ENCODE data around the gene GPC3.
"Not testable (repeated sequence)": the region's sequence is repeated elsewhere in the genome, so short reads cannot be mapped to it uniquely, and the experiment has no call there.

GPC3 gene

DNA sequence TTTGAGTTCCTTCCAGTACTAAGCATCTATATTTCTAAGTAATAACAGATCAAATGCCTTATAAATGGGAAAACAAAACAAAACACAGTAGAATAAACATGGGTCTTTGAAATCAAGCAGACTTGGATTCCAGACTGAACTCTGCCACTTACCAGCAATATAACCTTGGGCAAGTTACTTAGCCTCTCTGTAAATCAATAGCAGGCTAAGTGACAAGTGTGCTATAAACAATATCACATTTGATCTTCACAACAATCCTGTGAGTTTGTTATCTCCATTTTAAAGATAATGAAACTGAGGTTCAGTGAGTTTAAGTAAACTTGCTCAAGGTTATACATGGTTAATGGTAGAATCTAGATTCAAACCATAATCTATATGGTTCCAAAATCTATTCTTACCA is 165.8 kb downstream of the GPC3 start:
- in situ Hi-C loops (cut with MboI; ENCODE audit: low pct_unique_long_range_greater_than_20kb, low sequenced_read_pairs) = no loop called here
- DNase-seq = no peak

- in situ Hi-C loops (cut with MboI; ENCODE audit: low pct_unique_long_range_greater_than_20kb, low sequenced_read_pairs) = no loop called here
- DNase-seq = no peak
Measured at GRCh38 chrX:133818019-133818418, 167.4 kb downstream of the GPC3 start.

- no peak for DNase-seq
- in situ Hi-C loops (cut with MboI; ENCODE audit: low pct_unique_long_range_greater_than_20kb, low sequenced_read_pairs) = no loop called here
Measured at GRCh38 chrX:133815496-133815895, 169.9 kb downstream of the GPC3 start.

DNA sequence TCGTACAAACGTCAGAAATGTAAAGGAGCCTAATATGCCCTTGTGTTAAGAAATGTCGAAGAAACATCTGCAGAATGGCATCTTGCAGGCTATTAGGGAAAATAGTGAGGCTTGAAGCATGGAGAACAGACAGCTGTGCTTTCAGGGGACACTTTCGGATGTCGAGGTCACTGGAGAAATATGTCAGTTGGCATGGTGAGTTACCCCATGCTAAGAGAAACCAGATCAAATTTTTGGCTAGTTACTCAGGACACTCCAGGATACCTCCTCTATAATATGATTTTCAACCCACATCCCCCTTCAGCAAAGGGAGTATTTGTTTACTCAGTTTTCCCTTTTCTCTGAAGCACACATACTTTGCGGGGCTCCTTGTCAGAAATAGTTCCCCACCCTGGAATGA is 171.4 kb downstream of the GPC3 start:
- DNase-seq = no peak
- in situ Hi-C loops (cut with MboI; ENCODE audit: low pct_unique_long_range_greater_than_20kb, low sequenced_read_pairs) = no loop called here

DNA sequence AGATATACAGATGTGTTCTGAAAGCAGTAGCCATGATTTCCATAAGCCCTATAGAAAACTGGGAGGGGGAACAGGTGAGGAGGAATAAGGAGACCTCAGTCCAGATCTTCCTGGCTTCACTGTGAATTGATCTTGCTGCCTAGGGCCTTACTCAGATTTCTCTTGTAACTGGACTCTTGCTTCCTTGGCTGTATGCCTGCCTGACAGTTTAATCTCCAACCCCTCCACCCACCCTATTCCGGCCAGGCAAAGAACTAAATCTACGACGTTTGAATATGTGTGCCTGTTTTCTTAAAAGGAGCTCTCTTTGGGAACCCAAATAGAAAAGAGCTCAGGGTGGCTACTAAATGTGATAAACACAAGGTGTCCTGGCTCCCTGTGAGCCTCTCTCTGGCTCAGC is 173.0 kb downstream of the GPC3 start:
- in situ Hi-C loops (cut with MboI; ENCODE audit: low pct_unique_long_range_greater_than_20kb, low sequenced_read_pairs) = no loop called here

DNA sequence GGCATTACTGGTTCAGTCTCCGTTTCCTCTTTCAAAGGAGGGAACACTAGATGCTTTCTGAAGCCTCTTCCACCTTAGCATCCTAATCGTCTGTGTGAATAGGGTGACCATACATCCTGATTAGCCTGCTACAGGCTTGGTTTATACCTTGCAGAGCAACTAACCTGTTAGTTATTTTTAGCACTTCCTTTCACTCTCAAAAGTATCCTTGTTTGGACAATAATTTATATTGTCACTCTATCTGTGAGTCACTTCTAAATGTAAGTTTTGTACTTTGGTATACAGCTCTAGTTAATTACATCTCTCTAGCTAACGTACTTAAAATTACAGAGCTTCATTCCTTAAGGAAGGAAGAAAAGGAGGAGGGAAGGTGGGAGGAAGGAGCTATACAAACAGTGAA is 174.5 kb downstream of the GPC3 start:
- no peak for DNase-seq
- in situ Hi-C loops (cut with MboI; ENCODE audit: low pct_unique_long_range_greater_than_20kb, low sequenced_read_pairs) = no loop called here

More for the DNA sequence above, 173.0 kb downstream of the GPC3 start:
- DNase-seq = no peak

DNA sequence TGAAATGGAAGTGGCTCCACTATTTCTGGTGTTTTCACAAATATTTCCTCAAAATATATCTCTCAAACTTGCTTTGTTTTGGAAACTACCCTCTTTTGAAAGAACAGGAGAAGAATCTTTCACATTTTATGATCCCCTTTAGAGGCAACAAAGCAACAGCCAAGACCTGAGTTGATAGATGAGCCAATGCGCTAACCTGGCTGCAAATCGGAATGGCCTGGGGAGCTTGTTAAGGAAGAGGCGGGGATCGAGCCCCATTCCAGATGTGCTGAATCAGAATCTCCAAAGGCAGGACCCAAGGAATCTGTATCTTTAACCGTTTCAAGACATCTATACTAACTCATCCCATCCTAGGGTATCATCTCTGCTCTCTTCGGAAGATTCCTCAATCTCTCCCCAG is 181.3 kb downstream of the GPC3 start:
- no peak for DNase-seq
- in situ Hi-C loops (cut with MboI; ENCODE audit: low pct_unique_long_range_greater_than_20kb, low sequenced_read_pairs) = no loop called here

- in situ Hi-C loops (cut with MboI; ENCODE audit: low pct_unique_long_range_greater_than_20kb, low sequenced_read_pairs) = no loop called here
- no peak for DNase-seq
Measured at GRCh38 chrX:133796282-133796681, 189.1 kb downstream of the GPC3 start.

DNA sequence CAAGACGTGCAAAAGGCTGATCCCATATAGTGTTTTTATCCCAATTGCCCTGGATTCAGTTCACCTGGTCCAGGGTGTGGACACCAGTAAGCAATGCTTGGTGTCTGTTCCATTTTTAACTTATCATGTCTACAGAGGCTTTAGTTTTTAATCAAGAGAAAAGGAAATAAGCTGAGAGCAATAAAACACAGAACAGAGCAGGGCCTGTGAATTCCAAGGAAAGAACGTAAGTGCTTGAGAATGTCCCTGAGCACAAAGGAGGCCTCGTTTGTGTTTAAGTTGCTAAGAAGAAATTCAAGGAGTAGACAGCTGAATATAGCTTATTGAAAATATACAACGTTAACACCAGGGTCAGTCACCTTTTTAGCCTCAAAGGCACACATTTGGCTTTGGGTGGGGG is 191.3 kb downstream of the GPC3 start:
- no peak for DNase-seq
- in situ Hi-C loops (cut with MboI; ENCODE audit: low pct_unique_long_range_greater_than_20kb, low sequenced_read_pairs) = no loop called here

GRCh38 chrX:133793626-133794025 is 191.8 kb downstream of the GPC3 start:
- no peak for DNase-seq
- in situ Hi-C loops (cut with MboI; ENCODE audit: low pct_unique_long_range_greater_than_20kb, low sequenced_read_pairs) = no loop called here

GRCh38 chrX:133792198-133792953 is 193.0 kb downstream of the GPC3 start:
- in situ Hi-C loops (cut with MboI; ENCODE audit: low pct_unique_long_range_greater_than_20kb, low sequenced_read_pairs) = no loop called here
- peak; percentile 86 for DNase-seq

- DNase-seq = no peak
- in situ Hi-C loops (cut with MboI; ENCODE audit: low pct_unique_long_range_greater_than_20kb, low sequenced_read_pairs) = no loop called here
Measured at GRCh38 chrX:133789829-133790228, 195.6 kb downstream of the GPC3 start.

DNA sequence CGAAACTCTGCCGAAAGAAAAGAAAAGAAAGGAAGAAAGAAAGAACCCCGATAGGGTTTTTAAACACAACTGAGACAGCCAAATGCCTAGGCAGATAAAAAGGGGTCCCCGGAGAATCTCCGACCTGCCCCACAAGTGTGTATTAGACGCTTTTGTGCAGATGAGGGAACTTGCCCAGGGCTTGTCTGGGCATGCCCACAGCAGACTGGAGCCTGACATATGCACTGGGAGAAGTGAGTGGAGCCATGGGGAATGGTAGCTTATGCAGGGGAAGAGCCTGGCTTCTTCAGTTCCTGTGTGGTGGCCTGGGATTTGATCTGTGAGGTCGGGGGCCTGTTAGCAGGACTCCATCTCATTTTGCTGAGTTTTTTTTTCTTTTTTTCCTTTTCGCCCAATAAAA is 199.0 kb downstream of the GPC3 start:
- peak; percentile 16 for DNase-seq
- in situ Hi-C loops (cut with MboI; ENCODE audit: low pct_unique_long_range_greater_than_20kb, low sequenced_read_pairs) = no loop called here

DNA sequence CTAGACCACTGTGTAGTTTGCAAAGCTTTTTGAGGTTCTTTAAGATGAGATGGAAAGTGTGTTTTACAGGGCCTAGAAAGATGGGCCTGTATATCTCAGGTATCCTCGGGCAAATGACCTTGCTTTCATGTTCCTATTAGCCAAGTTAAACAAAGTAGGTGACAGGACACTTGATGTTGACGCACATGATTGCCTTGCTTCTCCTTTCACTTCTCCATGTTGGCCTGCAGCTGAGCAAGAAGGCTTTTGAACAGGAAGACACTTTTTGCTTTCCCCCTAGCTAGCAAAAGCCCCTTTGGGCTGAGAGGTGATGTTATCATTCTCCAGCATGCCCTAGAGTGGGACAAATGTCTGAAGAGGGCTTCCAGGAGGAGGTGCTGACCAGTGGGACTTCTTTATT is 202.1 kb downstream of the GPC3 start:
- no peak for DNase-seq
- in situ Hi-C loops (cut with MboI; ENCODE audit: low pct_unique_long_range_greater_than_20kb, low sequenced_read_pairs) = no loop called here

DNA sequence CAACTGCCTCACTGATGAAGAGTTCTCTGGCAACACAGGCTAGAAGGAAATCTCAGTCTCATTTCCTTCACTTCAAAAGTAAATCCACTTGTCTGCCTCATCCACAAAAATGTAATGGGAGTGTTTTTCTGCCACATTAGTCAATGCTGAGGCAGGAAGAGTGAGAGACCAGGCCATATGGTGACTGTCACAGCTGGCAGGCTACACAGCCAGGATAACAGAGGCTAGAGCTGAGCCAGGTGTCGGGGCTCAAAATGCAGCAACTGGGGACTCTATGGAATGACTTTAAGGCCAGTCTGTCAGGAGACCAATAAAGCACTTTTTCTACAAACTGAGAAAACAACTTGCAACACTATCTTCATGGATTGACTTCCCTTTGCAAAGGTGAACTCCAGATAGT is 204.2 kb downstream of the GPC3 start:
- in situ Hi-C loops (cut with MboI; ENCODE audit: low pct_unique_long_range_greater_than_20kb, low sequenced_read_pairs) = no loop called here
- DNase-seq = no peak

DNA sequence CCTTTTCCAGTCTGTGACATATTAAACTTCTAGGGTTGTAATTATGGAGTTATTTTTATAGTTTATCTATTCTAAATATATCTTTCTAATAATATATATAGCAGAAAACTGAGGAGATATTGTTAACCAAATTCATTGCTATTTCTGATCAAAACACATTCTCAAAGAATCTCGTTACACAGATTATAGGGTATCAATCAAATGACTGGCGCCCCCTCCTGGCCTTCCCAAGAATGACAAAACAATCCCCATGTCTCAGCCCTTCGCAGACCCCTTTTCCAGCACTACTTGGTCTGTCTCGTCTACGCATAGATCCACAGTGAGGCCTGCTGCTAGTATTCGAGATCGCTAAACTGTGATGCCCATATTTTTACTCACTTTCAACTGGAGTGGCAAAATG is 209.3 kb downstream of the GPC3 start:
- peak; percentile 25 for DNase-seq
- in situ Hi-C loops (cut with MboI; ENCODE audit: low pct_unique_long_range_greater_than_20kb, low sequenced_read_pairs) = no loop called here

- in situ Hi-C loops (cut with MboI; ENCODE audit: low pct_unique_long_range_greater_than_20kb, low sequenced_read_pairs) = no loop called here
Measured at GRCh38 chrX:133774807-133775206, 210.6 kb downstream of the GPC3 start.

GRCh38 chrX:133771086-133771646 is 214.2 kb downstream of the GPC3 start:
- DNase-seq = no peak
- in situ Hi-C loops (cut with MboI; ENCODE audit: low pct_unique_long_range_greater_than_20kb, low sequenced_read_pairs) = no loop called here

More at GRCh38 chrX:133774807-133775206, 210.6 kb downstream of the GPC3 start:
- no peak for DNase-seq

DNA sequence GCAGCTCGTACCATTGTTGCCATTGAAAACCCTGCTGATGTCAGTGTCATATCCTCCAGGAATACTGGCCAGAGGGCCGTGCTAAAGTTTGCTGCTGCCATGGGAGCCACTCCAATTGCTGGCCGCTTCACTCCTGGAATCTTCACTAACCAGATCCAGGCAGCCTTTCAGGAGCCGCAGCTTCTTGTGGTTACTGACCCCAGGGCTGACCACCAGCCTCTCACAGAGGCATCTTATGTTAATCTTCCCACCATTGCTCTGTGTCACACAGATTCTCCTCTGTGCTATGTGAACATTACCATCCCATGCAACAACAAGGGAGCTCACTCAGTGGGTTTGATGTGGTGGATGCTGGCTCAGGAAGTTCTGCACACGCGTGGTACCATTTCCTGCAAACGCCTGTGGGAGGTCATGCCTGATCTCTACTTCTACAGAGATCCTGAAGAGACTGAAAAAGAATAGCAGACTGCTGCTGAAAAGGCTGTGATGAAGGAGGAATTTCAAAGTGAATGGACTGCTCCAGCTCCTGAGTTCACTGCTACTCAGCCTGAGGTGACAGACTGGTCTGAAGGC is 222.3 kb downstream of the GPC3 start:
- DNase-seq = not testable (repeated sequence)

DNA sequence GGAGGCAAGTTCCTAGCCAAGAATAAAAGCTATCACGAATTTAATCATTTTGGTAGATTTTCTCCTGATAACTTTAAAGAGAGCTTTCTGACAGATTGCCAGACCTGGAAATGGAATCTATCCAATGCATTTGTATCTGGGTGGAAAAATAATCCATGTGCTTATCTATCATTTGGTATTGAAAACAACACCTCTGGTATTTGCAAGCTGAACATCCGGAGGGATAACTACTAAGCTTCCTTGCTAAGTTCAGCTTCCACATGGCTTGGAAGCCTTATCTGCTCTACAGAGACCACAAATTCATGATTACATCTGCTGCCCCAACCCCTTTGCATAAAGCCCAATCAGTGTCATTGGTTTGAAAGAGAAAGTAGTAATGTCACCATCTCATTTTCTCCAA is 230.7 kb downstream of the GPC3 start:
- in situ Hi-C loops (cut with MboI; ENCODE audit: low pct_unique_long_range_greater_than_20kb, low sequenced_read_pairs) = no loop called here
- no peak for DNase-seq

More for the DNA sequence above, 222.3 kb downstream of the GPC3 start:
- in situ Hi-C loops (cut with MboI; ENCODE audit: low pct_unique_long_range_greater_than_20kb, low sequenced_read_pairs) = not testable (repeated sequence)

DNA sequence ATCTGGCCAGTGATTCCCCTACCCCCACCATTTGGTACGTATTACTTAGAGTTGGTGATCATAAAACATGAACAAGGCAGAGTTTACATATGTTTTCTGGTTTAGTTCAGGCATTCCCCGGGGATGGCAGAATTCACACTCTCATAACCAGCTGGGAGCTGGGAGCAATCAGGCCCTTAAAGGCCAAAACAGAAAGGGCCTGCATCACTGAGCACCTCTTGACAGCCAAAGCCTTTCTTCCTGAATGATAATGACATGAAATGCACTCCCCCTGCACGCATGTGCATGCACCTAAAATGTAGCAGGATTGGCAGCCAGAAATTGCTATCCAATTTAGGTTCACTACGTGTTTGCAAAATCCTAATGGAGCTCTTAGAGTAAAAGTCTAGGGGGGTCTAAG is 235.4 kb downstream of the GPC3 start:
- no peak for DNase-seq
- in situ Hi-C loops (cut with MboI; ENCODE audit: low pct_unique_long_range_greater_than_20kb, low sequenced_read_pairs) = no loop called here

Measured in KBM-7 (cell line).